GM12892 (cell line): Measurements from ENCODE around the gene ZNF365.

Experiments used
- POLR2A ChIP-seq: IDR thresholded peaks from 2 replicates; pipeline ENCODE4 v1.6.1; 2011; ENCODE audit warnings: low read depth, low read length, control low read depth
- POLR2AphosphoS5 ChIP-seq: IDR thresholded peaks from 2 replicates; pipeline ENCODE4 v1.6.1; 2011; ENCODE audit warnings: low read depth, low read length, control low read depth
- TAF1 ChIP-seq: IDR thresholded peaks from 2 replicates; pipeline ENCODE4 v1.6.1; 2011; ENCODE audit warnings: low read depth, mild to moderate bottlenecking, control low read depth, low read length, borderline replicate concordance

DNA sequence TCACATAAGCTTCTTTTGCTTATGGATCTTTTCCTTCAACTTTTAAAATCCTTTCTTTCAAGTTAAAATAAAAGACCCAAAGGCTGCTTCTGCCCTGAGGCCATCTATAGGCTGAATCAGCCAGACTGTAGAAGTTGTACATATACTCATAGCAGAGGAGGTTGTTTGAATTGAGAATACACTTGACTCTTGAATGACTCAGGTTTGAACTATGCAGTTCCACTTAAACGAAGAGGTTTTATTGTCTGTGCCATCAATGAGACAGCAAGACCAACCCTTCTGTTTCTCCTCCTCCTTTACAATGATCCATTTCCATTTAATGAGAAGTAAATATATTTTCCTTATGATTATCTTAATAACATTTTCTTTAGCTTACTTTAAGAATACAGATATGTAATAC, 5.8 kb downstream of the ZNF365 start:
- TF ChIP-seq POLR2A, result no peak
- TF ChIP-seq POLR2AphosphoS5, result no peak
- TF ChIP-seq TAF1, result no peak
